HepG2 (cell line): Measurements from ENCODE around the gene GMEB2. TPM values are rescaled to one million over a fixed set of nuclear protein-coding genes. Genes with fewer than 3 reads are reported as not detected.

Experiments used
- ARID2 ChIP-seq: sonication (generic); formaldehyde crosslinking; IDR thresholded peaks from 2 replicates; pipeline ENCODE4 v1.8.1; 2022; ENCODE audit warnings: mild to moderate bottlenecking, missing genetic modification reagents, borderline replicate concordance
- BRD4 ChIP-seq: sonication (generic); formaldehyde crosslinking; IDR thresholded peaks from 2 replicates; pipeline ENCODE4 v1.4.0; 2020; ENCODE audit warnings: missing genetic modification reagents
- CAMTA2 ChIP-seq: sonication (generic); formaldehyde crosslinking; IDR thresholded peaks from 2 replicates; pipeline ENCODE4 v1.4.0; 2020; ENCODE audit warnings: mild to moderate bottlenecking, missing genetic modification reagents, borderline replicate concordance
- LCORL ChIP-seq, 2 experiments: fragments of 450-650 bp in 1 of 2; sonication (generic) in 1 of 2; formaldehyde crosslinking in 1 of 2; IDR thresholded peaks; 2 replicates each; pipeline versions ENCODE4 v1.5.0 to v1.6.1; 2017 to 2020; ENCODE audit warnings: antibody characterized with exemption in 1 of 2, missing genetic modification reagents in 1 of 2
- NFKB2 ChIP-seq: sonication (generic); formaldehyde crosslinking; IDR thresholded peaks from 2 replicates; pipeline ENCODE4 v1.4.0; 2020; ENCODE audit warnings: missing genetic modification reagents, borderline replicate concordance
- PAX8 ChIP-seq: sonication (generic); formaldehyde crosslinking; IDR thresholded peaks from 2 replicates; pipeline ENCODE4 v1.8.0; 2022; ENCODE audit warnings: mild to moderate bottlenecking, missing genetic modification reagents, borderline replicate concordance
- REPIN1 ChIP-seq: sonication (generic); formaldehyde crosslinking; IDR thresholded peaks from 2 replicates; pipeline ENCODE4 v1.8.0; 2022; ENCODE audit warnings: missing genetic modification reagents, low read depth, mild to moderate bottlenecking, borderline replicate concordance
- RFXAP ChIP-seq: sonication (generic); formaldehyde crosslinking; IDR thresholded peaks from 2 replicates; pipeline ENCODE4 v1.4.0; 2020; ENCODE audit warnings: missing genetic modification reagents, borderline replicate concordance
- SNAPC2 ChIP-seq: sonication (generic); formaldehyde crosslinking; IDR thresholded peaks from 2 replicates; pipeline ENCODE4 v1.8.1; 2022; ENCODE audit warnings: mild to moderate bottlenecking, missing genetic modification reagents
- SRSF1 ChIP-seq: fragments of 200-400 bp; formaldehyde crosslinking; optimal IDR thresholded peaks from 2 replicates; pipeline ENCODE3; 2017; ENCODE audit warnings: mild to moderate bottlenecking, low read depth, low read length, moderate library complexity
- TBX2 ChIP-seq: sonication (generic); formaldehyde crosslinking; IDR thresholded peaks from 2 replicates; pipeline ENCODE4 v1.5.0; 2020; ENCODE audit warnings: missing genetic modification reagents, mild to moderate bottlenecking, borderline replicate concordance
- ZBTB38 ChIP-seq: sonication (generic); formaldehyde crosslinking; IDR thresholded peaks from 2 replicates; pipeline ENCODE4 v1.5.1; 2020; ENCODE audit warnings: mild to moderate bottlenecking, missing genetic modification reagents
- ZNF34 ChIP-seq: sonication (generic); formaldehyde crosslinking; IDR thresholded peaks from 2 replicates; pipeline ENCODE4 v1.4.0; 2020; ENCODE audit warnings: mild to moderate bottlenecking, missing genetic modification reagents, borderline replicate concordance
- polyA plus RNA-seq, 8 experiments: library from polyadenylated mRNA; depleted of rRNA in 3 of 8; stranded (reverse) in 7 of 8; unstranded in 1 of 8; fragments of >200 nt; fragmentation: Illumina TruSeq in 4 of 8; extraction: Trizol in 4 of 8; gene quantifications; 2 replicates each; pipeline versions ENCODE4 v1.2.1 to v1.2.3, GENCODE V29; 2011 to 2016; ENCODE audit warnings: low read depth in 4 of 8, missing spikeins in 1 of 8, mixed read lengths in 1 of 8; ENCODE audit not compliant: insufficient read depth in 1 of 8
- total RNA-seq, 5 experiments: library from RNA; depleted of rRNA; stranded (reverse); fragments of >200 nt; fragmentation: Illumina TruSeq; extraction: Trizol; gene quantifications; 2 replicates each; pipeline ENCODE4 v1.2.3, GENCODE V29; 2016; ENCODE audit warnings: low read depth in 1 of 5
- TF ChIP-seq, protein P1 (sequence below): sonication (generic); formaldehyde crosslinking; IDR thresholded peaks from 2 replicates; pipeline ENCODE4 v1.4.0; 2020; ENCODE audit warnings: missing genetic modification reagents, borderline replicate concordance
- TF ChIP-seq, protein P2 (sequence below): sonication (generic); formaldehyde crosslinking; IDR thresholded peaks from 2 replicates; pipeline ENCODE4 v1.4.0; 2020; ENCODE audit warnings: mild to moderate bottlenecking, missing genetic modification reagents
- TF ChIP-seq, protein P3 (sequence below): sonication (generic); formaldehyde crosslinking; IDR thresholded peaks from 2 replicates; pipeline ENCODE4 v1.9.0; 2021; ENCODE audit warnings: missing genetic modification reagents, mild to moderate bottlenecking, borderline replicate concordance
- TF ChIP-seq, protein P4 (sequence below): IDR thresholded peaks from 2 replicates; pipeline ENCODE4 v1.6.1; 2016; ENCODE audit warnings: missing biosample characterization, missing genetic modification reagents, low read depth
- TF ChIP-seq, protein P5 (sequence below): sonication (generic); IDR thresholded peaks from 2 replicates; pipeline ENCODE4 v1.6.1; 2016; ENCODE audit warnings: low read depth, borderline replicate concordance

The GMEB2 gene
- total and polyA plus RNA-seq, 2 of the 13 experiments (the other 11 are each of a cell fraction or from before 2014, with no cell fraction given) = 10.6 to 12.4 TPM

DNA sequence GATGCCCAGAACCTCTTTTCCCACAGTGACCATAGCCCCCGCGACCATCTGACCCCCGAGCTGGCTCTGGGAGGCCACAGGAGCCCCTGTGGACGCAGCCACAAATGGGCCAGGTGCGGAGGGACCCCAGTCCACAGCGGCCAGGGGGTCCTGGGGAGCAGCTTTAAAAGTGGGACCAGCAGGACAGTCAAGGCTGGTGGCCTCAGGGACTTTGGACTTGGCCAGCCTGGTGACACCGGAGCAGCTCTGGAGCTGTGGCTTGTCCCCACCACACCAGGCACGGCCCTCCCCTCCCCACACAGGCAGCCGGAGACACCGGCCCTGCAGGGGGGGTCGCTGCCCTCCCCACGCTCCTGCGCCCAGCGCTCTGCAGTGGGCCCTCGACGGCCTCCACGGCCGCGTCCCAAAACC, 69.4 kb downstream of the GMEB2 start (continued):
- TF ChIP-seq PAX8 (CRISPR knock-in tag) = no peak
- no peak for TF ChIP-seq ARID2
- TF ChIP-seq, protein P1, sequence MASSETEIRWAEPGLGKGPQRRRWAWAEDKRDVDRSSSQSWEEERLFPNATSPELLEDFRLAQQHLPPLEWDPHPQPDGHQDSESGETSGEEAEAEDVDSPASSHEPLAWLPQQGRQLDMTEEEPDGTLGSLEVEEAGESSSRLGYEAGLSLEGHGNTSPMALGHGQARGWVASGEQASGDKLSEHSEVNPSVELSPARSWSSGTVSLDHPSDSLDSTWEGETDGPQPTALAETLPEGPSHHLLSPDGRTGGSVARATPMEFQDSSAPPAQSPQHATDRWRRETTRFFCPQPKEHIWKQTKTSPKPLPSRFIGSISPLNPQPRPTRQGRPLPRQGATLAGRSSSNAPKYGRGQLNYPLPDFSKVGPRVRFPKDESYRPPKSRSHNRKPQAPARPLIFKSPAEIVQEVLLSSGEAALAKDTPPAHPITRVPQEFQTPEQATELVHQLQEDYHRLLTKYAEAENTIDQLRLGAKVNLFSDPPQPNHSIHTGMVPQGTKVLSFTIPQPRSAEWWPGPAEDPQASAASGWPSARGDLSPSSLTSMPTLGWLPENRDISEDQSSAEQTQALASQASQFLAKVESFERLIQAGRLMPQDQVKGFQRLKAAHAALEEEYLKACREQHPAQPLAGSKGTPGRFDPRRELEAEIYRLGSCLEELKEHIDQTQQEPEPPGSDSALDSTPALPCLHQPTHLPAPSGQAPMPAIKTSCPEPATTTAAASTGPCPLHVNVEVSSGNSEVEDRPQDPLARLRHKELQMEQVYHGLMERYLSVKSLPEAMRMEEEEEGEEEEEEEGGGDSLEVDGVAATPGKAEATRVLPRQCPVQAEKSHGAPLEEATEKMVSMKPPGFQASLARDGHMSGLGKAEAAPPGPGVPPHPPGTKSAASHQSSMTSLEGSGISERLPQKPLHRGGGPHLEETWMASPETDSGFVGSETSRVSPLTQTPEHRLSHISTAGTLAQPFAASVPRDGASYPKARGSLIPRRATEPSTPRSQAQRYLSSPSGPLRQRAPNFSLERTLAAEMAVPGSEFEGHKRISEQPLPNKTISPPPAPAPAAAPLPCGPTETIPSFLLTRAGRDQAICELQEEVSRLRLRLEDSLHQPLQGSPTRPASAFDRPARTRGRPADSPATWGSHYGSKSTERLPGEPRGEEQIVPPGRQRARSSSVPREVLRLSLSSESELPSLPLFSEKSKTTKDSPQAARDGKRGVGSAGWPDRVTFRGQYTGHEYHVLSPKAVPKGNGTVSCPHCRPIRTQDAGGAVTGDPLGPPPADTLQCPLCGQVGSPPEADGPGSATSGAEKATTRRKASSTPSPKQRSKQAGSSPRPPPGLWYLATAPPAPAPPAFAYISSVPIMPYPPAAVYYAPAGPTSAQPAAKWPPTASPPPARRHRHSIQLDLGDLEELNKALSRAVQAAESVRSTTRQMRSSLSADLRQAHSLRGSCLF (CRISPR knock-in tag) = no peak
- TF ChIP-seq, protein P2, sequence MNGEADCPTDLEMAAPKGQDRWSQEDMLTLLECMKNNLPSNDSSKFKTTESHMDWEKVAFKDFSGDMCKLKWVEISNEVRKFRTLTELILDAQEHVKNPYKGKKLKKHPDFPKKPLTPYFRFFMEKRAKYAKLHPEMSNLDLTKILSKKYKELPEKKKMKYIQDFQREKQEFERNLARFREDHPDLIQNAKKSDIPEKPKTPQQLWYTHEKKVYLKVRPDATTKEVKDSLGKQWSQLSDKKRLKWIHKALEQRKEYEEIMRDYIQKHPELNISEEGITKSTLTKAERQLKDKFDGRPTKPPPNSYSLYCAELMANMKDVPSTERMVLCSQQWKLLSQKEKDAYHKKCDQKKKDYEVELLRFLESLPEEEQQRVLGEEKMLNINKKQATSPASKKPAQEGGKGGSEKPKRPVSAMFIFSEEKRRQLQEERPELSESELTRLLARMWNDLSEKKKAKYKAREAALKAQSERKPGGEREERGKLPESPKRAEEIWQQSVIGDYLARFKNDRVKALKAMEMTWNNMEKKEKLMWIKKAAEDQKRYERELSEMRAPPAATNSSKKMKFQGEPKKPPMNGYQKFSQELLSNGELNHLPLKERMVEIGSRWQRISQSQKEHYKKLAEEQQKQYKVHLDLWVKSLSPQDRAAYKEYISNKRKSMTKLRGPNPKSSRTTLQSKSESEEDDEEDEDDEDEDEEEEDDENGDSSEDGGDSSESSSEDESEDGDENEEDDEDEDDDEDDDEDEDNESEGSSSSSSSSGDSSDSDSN = peak; percentile 63
- TF ChIP-seq SNAPC2 = no peak
- TF ChIP-seq, protein P3, sequence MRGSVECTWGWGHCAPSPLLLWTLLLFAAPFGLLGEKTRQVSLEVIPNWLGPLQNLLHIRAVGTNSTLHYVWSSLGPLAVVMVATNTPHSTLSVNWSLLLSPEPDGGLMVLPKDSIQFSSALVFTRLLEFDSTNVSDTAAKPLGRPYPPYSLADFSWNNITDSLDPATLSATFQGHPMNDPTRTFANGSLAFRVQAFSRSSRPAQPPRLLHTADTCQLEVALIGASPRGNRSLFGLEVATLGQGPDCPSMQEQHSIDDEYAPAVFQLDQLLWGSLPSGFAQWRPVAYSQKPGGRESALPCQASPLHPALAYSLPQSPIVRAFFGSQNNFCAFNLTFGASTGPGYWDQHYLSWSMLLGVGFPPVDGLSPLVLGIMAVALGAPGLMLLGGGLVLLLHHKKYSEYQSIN (CRISPR knock-in tag) = no peak
- peak; percentile 29; the same call in 1 of the 2 replicates for TF ChIP-seq REPIN1 (CRISPR knock-in tag)
- no peak for TF ChIP-seq LCORL (IDR thresholded peaks at IDR 0.05)
- TF ChIP-seq LCORL (CRISPR knock-in tag; IDR thresholded peaks at IDR 0.05) = peak; percentile 70; the same call in 1 of the 2 replicates
- peak; percentile 63 for TF ChIP-seq SRSF1
- TF ChIP-seq RFXAP (CRISPR knock-in tag) = no peak
- TF ChIP-seq TBX2 (CRISPR knock-in tag) = peak; percentile 27; the same call in 1 of the 2 replicates
- 0 out of 2 replicates have a peak, but pooled peaks have one; percentile 42 for TF ChIP-seq ZNF34 (CRISPR knock-in tag)
- peak; percentile 72; the same call in 1 of the 2 replicates for TF ChIP-seq NFKB2
- TF ChIP-seq CAMTA2 = no peak
- no peak for TF ChIP-seq BRD4 (CRISPR knock-in tag)
- peak; percentile 33; the same call in 1 of the 2 replicates for TF ChIP-seq ZBTB38
- TF ChIP-seq, protein P4, sequence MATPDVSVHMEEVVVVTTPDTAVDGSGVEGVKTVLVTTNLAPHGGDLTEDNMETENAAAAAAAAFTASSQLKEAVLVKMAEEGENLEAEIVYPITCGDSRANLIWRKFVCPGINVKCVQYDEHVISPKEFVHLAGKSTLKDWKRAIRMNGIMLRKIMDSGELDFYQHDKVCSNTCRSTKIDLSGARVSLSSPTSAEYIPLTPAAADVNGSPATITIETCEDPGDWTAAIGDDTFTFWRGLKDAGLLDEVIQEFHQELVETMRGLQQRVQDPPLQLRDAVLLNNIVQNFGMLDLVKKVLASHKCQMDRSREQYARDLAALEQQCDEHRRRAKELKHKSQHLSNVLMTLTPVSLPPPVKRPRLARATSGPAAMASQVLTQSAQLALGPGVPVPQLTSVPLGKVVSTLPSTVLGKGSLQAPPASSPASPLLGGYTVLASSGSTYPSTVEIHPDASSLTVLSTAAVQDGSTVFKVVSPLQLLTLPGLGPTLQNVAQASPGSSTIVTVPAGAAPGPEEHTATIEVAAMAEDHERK (CRISPR knock-in tag) = no peak
- TF ChIP-seq, protein P5, sequence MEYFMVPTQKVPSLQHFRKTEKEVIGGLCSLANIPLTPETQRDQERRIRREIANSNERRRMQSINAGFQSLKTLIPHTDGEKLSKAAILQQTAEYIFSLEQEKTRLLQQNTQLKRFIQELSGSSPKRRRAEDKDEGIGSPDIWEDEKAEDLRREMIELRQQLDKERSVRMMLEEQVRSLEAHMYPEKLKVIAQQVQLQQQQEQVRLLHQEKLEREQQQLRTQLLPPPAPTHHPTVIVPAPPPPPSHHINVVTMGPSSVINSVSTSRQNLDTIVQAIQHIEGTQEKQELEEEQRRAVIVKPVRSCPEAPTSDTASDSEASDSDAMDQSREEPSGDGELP = peak; percentile 41; the same call in 1 of the 2 replicates
